BJ (cell line): ENCODE measurements around the gene LINC00237. TPM values are rescaled to one million over a fixed set of nuclear protein-coding genes. Genes with fewer than 3 reads are reported as not detected.

ENCODE experiments used
- CTCF ChIA-PET: fragments of 350-600 bp; formaldehyde crosslinking; extraction: SDS; loops from one replicate; lab custom pipeline; 2021; ENCODE audit warnings: antibody characterized with exemption, inconsistent platforms; lab: Yijun Ruan, JAX
- POLR2A ChIA-PET: fragments of 300-600 bp; sonication (Branson Sonifier 250); formaldehyde crosslinking; extraction: SDS; loops from one replicate; lab custom pipeline; 2021; ENCODE audit warnings: antibody characterized with exemption; lab: Charles Lee
- DNase-seq: peaks from one replicate; pipeline ENCODE4 v3.0.0-alpha.2; 2011; ENCODE audit warnings: low read depth
- H3K27me3 ChIP-seq: 2 replicates; pipeline ENCODE4 v1.6.0; 2011; ENCODE audit warnings: low read length; ENCODE audit not compliant: control insufficient read depth, insufficient read depth
- H3K36me3 ChIP-seq: 2 replicates; pipeline ENCODE4 v1.5.1; 2011; ENCODE audit warnings: low read length; ENCODE audit not compliant: control insufficient read depth, insufficient read depth
- H3K4me3 ChIP-seq: 2 replicates; pipeline ENCODE4 v1.5.1; 2011; ENCODE audit warnings: low read depth, mild to moderate bottlenecking, control low read depth, low read length
- CTCF ChIP-seq: IDR thresholded peaks from 2 replicates; pipeline ENCODE4 v1.5.1; 2011; ENCODE audit warnings: low read depth, mild to moderate bottlenecking, control low read depth, inconsistent platforms, low read length, moderate library complexity; ENCODE audit not compliant: insufficient read depth
- polyA plus RNA-seq: library from polyadenylated mRNA; depleted of rRNA; stranded (reverse); fragments of >200 nt; gene quantifications from 2 replicates; pipeline ENCODE4 v1.2.3, GENCODE V29; 2011

Gene LINC00237
- polyA plus RNA-seq, 1 experiment = not detected

DNA sequence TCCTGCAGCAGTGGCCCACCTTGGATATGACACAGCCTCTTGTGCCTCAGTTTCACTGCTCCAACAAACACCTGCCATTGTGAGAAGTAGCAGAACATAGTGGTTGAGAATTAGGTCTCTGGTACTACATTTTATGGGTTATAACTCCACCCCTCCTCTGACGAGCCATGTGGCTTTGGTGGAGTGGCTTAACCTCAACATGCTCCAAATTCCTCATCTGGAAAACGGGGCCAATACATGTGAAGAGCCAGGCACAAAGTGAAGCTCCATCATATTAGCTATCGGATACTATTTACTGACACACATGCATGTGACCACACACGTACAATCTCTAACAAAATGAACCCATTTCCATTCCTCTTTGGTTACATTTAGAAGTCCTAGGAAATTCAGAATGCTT is 11.4 kb upstream of the LINC00237 start:
- CTCF ChIA-PET = no interaction called here
- no peaks in the 10 kb centered on the region for H3K36me3 ChIP-seq
- DNase-seq = no peak
- H3K27me3 ChIP-seq = peaks cover 15% of the 10 kb centered on the region
- no peak overlapping the region for H3K4me3 ChIP-seq
- POLR2A ChIA-PET = no interaction called here
- no peak for TF ChIP-seq CTCF

GRCh38 chr20:21114584-21114983 is 8.4 kb upstream of the LINC00237 start:
- DNase-seq = no peak
- Histone ChIP-seq H3K27me3 (peaks cover 21% of the 10 kb centered on the region), H3K4me3 (no peak overlapping the region), H3K36me3 (no peaks in the 10 kb centered on the region)
- no peak for TF ChIP-seq CTCF
- POLR2A ChIA-PET = no interaction called here
- CTCF ChIA-PET = no interaction called here

GRCh38 chr20:21113697-21114096 is 7.5 kb upstream of the LINC00237 start:
- Histone ChIP-seq H3K36me3 (no peaks in the 10 kb centered on the region), H3K4me3 (no peak overlapping the region), H3K27me3 (peaks cover 22% of the 10 kb centered on the region)
- no peak for TF ChIP-seq CTCF
- no peak for DNase-seq
- POLR2A ChIA-PET = no interaction called here
- CTCF ChIA-PET = interaction anchor here (1.6 kb wide), 1 partner anchor 122 kb away, joined by 5 read pairs; no protein-coding TSS in a partner anchor

DNA sequence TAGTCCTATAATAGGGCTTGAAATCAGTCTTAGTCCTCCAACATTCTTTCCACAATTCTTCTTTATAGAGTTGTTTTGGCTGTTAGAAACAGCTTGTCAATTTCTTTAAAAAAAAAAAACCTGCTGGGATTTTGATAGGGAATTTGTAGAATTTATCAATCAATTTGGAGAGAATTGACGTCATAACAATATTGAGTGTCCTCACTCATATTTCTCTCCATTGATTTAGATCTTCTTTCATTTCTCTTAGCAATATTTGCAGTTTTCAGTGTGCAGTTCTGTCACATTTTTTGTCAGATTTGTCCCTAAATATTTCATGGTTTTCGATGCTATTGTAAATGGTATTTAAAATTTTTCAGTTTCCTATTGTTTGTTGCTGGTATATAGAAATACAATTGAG is 5.3 kb upstream of the LINC00237 start:
- peaks cover 23% of the 10 kb centered on the region for H3K27me3 ChIP-seq
- no peak overlapping the region for H3K4me3 ChIP-seq
- H3K36me3 ChIP-seq = no peaks in the 10 kb centered on the region
- no peak for TF ChIP-seq CTCF
- POLR2A ChIA-PET = no interaction called here
- CTCF ChIA-PET = no interaction called here
- DNase-seq = no peak

GRCh38 chr20:21110811-21111210 is 4.7 kb upstream of the LINC00237 start:
- TF ChIP-seq CTCF = no peak
- H3K36me3 ChIP-seq = no peaks in the 10 kb centered on the region
- CTCF ChIA-PET = no interaction called here
- POLR2A ChIA-PET = no interaction called here
- no peak overlapping the region for H3K4me3 ChIP-seq
- peaks cover 27% of the 10 kb centered on the region for H3K27me3 ChIP-seq
- no peak for DNase-seq
